ENCODE data around the gene DGKB. TPM values are rescaled to one million over a fixed set of nuclear protein-coding genes. Genes with fewer than 3 reads are reported as not detected.

Gene DGKB
- total RNA-seq, 1 experiment from 2014 or later = not detected

GRCh38 chr7:14740606-14741005, 161.9 kb downstream of the DGKB start:
- peaks cover 13% of the 10 kb centered on the region for H3K9me3 Mint-ChIP-seq (ENCODE audit: low read depth, unreplicated experiment)
- H3K4me3 Mint-ChIP-seq (ENCODE audit: low read depth, unreplicated experiment) = no peak overlapping the region
- TF ChIP-seq CTCF (IDR thresholded peaks at IDR 0.05; ENCODE audit: unreplicated experiment) = no peak
- peaks cover 5% of the 10 kb centered on the region for H3K36me3 Mint-ChIP-seq (ENCODE audit: insufficient read depth, unreplicated experiment)
- no peak overlapping the region for H3K27ac Mint-ChIP-seq (ENCODE audit: unreplicated experiment)
- CTCF ChIA-PET = interaction anchor here (0.8 to 1.2 kb wide), 2 partner anchors 12 to 245 kb away, joined by 4 read pairs; no protein-coding TSS in a partner anchor
- BruUV-seq (replicated peaks) = no TSS peak
- H3K27me3 Mint-ChIP-seq (ENCODE audit: unreplicated experiment) = no peaks in the 10 kb centered on the region
- no peak for DNase-seq
- intact Hi-C loops (cut with micrococcal nuclease; ENCODE audit: unreplicated experiment) = no loop called here
- H3K4me1 Mint-ChIP-seq (ENCODE audit: low read depth, unreplicated experiment) = no peaks in the 10 kb centered on the region

- CTCF ChIA-PET = interaction anchor here (1.2 kb wide), 1 partner anchor 244 kb away, joined by 4 read pairs; no protein-coding TSS in a partner anchor
- BruUV-seq (replicated peaks) = no TSS peak
- peaks cover 5% of the 10 kb centered on the region for H3K36me3 Mint-ChIP-seq (ENCODE audit: insufficient read depth, unreplicated experiment)
- no peak for DNase-seq
- H3K27ac Mint-ChIP-seq (ENCODE audit: unreplicated experiment) = no peak overlapping the region
- H3K9me3 Mint-ChIP-seq (ENCODE audit: low read depth, unreplicated experiment) = peaks cover 13% of the 10 kb centered on the region
- no peak overlapping the region for H3K4me3 Mint-ChIP-seq (ENCODE audit: low read depth, unreplicated experiment)
- intact Hi-C loops (cut with micrococcal nuclease; ENCODE audit: unreplicated experiment) = no loop called here
- no peaks in the 10 kb centered on the region for H3K4me1 Mint-ChIP-seq (ENCODE audit: low read depth, unreplicated experiment)
- TF ChIP-seq CTCF (IDR thresholded peaks at IDR 0.05; ENCODE audit: unreplicated experiment) = no peak
- no peaks in the 10 kb centered on the region for H3K27me3 Mint-ChIP-seq (ENCODE audit: unreplicated experiment)
These were observed 162.7 kb downstream of the DGKB start for GRCh38 chr7:14739841-14740185.

- no peak for DNase-seq
- no TSS peak for BruUV-seq (replicated peaks)
These were observed 163.2 kb downstream of the DGKB start for GRCh38 chr7:14739168-14739840.

GRCh38 chr7:14738086-14738485, 164.5 kb downstream of the DGKB start:
- Mint-ChIP-seq H3K27ac (ENCODE audit: unreplicated experiment) (no peak overlapping the region), H3K4me3 (ENCODE audit: low read depth, unreplicated experiment) (no peak overlapping the region), H3K36me3 (ENCODE audit: insufficient read depth, unreplicated experiment) (peaks cover 5% of the 10 kb centered on the region), H3K9me3 (ENCODE audit: low read depth, unreplicated experiment) (peaks cover 15% of the 10 kb centered on the region), H3K4me1 (ENCODE audit: low read depth, unreplicated experiment) (no peaks in the 10 kb centered on the region), H3K27me3 (ENCODE audit: unreplicated experiment) (no peaks in the 10 kb centered on the region)
- intact Hi-C loops (cut with micrococcal nuclease; ENCODE audit: unreplicated experiment) = no loop called here
- TF ChIP-seq CTCF (IDR thresholded peaks at IDR 0.05; ENCODE audit: unreplicated experiment) = no peak
- DNase-seq = no peak
- BruUV-seq (replicated peaks) = no TSS peak
- CTCF ChIA-PET = interaction anchor here (0.8 kb wide), 1 partner anchor 10 kb away, joined by 3 read pairs; no protein-coding TSS in a partner anchor

More at GRCh38 chr7:14739168-14739840, 163.2 kb downstream of the DGKB start:
- TF ChIP-seq CTCF (IDR thresholded peaks at IDR 0.05; ENCODE audit: unreplicated experiment) = no peak
- intact Hi-C loops (cut with micrococcal nuclease; ENCODE audit: unreplicated experiment) = no loop called here
- peaks cover 13% of the 10 kb centered on the region for H3K9me3 Mint-ChIP-seq (ENCODE audit: low read depth, unreplicated experiment)
- H3K4me1 Mint-ChIP-seq (ENCODE audit: low read depth, unreplicated experiment) = no peaks in the 10 kb centered on the region
- CTCF ChIA-PET = interaction anchor here (1.2 kb wide), 1 partner anchor 244 kb away, joined by 4 read pairs; no protein-coding TSS in a partner anchor
- peaks cover 5% of the 10 kb centered on the region for H3K36me3 Mint-ChIP-seq (ENCODE audit: insufficient read depth, unreplicated experiment)
- H3K4me3 Mint-ChIP-seq (ENCODE audit: low read depth, unreplicated experiment) = no peak overlapping the region
- H3K27me3 Mint-ChIP-seq (ENCODE audit: unreplicated experiment) = no peaks in the 10 kb centered on the region
- H3K27ac Mint-ChIP-seq (ENCODE audit: unreplicated experiment) = no peak overlapping the region
